HTR-8/SVneo (cell line): ENCODE measurements around the gene SLC25A13.
A peak's percentile ranks its signal among the peaks of the same experiment; 100 is the strongest.

Experiments
- DNase-seq: peaks from one replicate; pipeline ENCODE4 v3.0.0; 2011; ENCODE audit warnings: low spot score, mixed read lengths; ENCODE audit not compliant: insufficient read length
- FAIRE-seq: peaks from 2 replicates; lab custom pipeline; 2011; peaks lifted over from hg19 to GRCh38; lab: Jason Lieb, UNC

The SLC25A13 gene

GRCh38 chr7:96246919-96247318, 75.0 kb downstream of the SLC25A13 start:
- DNase-seq (no peak), FAIRE-seq (no peak)

- no peak for FAIRE-seq
- DNase-seq: no peak
Measured at GRCh38 chr7:96244992-96245292, 77.0 kb downstream of the SLC25A13 start.

- FAIRE-seq: no peak
- DNase-seq: no peak
Measured at GRCh38 chr7:96244244-96244991, 77.5 kb downstream of the SLC25A13 start.

- DNase-seq (no peak), FAIRE-seq (no peak)
Measured at GRCh38 chr7:96243241-96243640, 78.7 kb downstream of the SLC25A13 start.

GRCh38 chr7:96241855-96242254, 80.0 kb downstream of the SLC25A13 start:
- FAIRE-seq: no peak

GRCh38 chr7:96238976-96239766, 82.7 kb downstream of the SLC25A13 start:
- FAIRE-seq: no peak
- DNase-seq: no peak

More at GRCh38 chr7:96241855-96242254, 80.0 kb downstream of the SLC25A13 start:
- DNase-seq: no peak

GRCh38 chr7:96238474-96238873, 83.4 kb downstream of the SLC25A13 start:
- DNase-seq (no peak), FAIRE-seq (no peak)

GRCh38 chr7:96237040-96237439, 84.9 kb downstream of the SLC25A13 start:
- DNase-seq (no peak), FAIRE-seq (no peak)

GRCh38 chr7:96236198-96237039, 85.5 kb downstream of the SLC25A13 start:
- FAIRE-seq (no peak), DNase-seq (peak; percentile 54)

GRCh38 chr7:96235281-96235680, 86.6 kb downstream of the SLC25A13 start:
- DNase-seq: no peak
- FAIRE-seq: no peak

GRCh38 chr7:96233528-96234154, 88.3 kb downstream of the SLC25A13 start:
- DNase-seq: no peak
- FAIRE-seq: no peak

- DNase-seq: no peak
- FAIRE-seq: no peak
Measured at GRCh38 chr7:96233084-96233483, 88.8 kb downstream of the SLC25A13 start.

GRCh38 chr7:96228760-96229159, 93.1 kb downstream of the SLC25A13 start:
- DNase-seq (no peak), FAIRE-seq (no peak)

- no peak for DNase-seq
- no peak for FAIRE-seq
Measured at GRCh38 chr7:96225251-96225650, 96.6 kb downstream of the SLC25A13 start.

- DNase-seq: no peak
- no peak for FAIRE-seq
Measured at GRCh38 chr7:96224685-96225084, 97.2 kb downstream of the SLC25A13 start.

- DNase-seq: no peak
- FAIRE-seq: no peak
Measured at GRCh38 chr7:96224073-96224472, 97.8 kb downstream of the SLC25A13 start.

GRCh38 chr7:96221888-96222287, 100.0 kb downstream of the SLC25A13 start:
- FAIRE-seq (no peak), DNase-seq (no peak)

GRCh38 chr7:96219378-96220130, 102.3 kb downstream of the SLC25A13 start:
- no peak for FAIRE-seq
- DNase-seq: no peak

- FAIRE-seq: no peak
- DNase-seq: no peak
Measured at GRCh38 chr7:96218664-96219243, 103.1 kb downstream of the SLC25A13 start.
